TTC549 (cell line): ENCODE results near the gene SEC61G.

Source experiments
- FAIRE-seq: peaks from 2 replicates; lab custom pipeline; 2012; peaks lifted over from hg19 to GRCh38; lab: Jason Lieb, UNC

The SEC61G gene

GRCh38 chr7:54764861-54765260 lies 5.8 kb upstream of the SEC61G start:
- no peak for FAIRE-seq

GRCh38 chr7:54757711-54758110 lies 1.3 kb downstream of the SEC61G start:
- no peak for FAIRE-seq

DNA sequence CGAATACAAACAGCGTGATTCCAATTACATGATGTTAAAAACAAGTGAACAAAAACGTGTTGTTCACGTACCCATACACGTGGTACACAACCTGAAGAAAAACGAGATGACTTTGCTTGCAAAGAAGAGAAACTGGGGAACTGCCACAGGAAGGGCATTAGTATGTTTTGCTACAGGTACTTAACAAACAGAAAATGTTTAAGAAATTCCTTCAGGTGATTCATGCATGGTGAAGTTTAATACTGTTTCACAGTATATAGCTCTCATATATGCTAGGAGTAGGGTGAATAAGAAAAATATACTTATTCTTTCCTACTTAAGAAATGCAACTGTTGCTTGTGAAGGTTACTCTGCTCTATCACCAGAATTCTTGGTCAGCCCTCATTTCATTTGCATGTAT lies 9.8 kb downstream of the SEC61G start:
- no peak for FAIRE-seq

DNA sequence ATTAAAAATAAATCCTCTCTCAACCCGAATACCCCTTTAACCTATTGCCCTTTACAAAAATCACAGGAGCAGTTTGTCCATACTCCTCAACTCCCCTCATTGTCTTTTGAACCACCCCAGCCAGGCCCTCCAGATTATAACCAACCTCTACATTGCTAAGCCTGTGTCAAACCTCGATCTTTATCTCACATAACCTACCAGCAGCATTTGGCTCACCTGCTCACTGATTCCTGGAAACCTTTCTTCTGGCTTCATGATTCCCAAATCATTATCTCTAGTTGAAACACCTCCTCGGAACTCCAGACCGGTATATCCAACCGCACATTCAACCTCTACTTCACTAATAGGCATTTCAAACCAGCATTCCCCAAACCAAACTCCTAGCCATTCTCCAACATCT lies 11.8 kb downstream of the SEC61G start:
- FAIRE-seq: no peak

- no peak for FAIRE-seq
These were observed 15.4 kb downstream of the SEC61G start for GRCh38 chr7:54743580-54743979.

DNA sequence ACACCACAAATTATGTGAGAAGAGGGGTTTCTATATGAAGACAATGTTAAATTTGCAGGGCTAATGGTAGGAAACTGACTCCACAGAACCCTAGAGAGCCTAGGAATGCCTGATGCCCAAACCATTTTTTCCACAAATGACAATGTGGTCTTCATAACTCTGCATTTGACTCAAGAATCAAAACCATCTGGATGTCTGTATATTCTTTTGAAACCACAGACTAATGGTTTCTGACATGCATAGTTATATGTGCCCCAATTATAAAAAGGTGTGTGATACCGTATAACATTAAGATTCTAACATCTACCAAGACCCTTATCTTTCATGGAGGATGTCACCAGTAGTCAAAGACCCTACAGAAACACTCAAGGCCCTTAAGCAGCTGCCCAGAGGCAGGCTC lies 20.3 kb downstream of the SEC61G start:
- no peak for FAIRE-seq

DNA sequence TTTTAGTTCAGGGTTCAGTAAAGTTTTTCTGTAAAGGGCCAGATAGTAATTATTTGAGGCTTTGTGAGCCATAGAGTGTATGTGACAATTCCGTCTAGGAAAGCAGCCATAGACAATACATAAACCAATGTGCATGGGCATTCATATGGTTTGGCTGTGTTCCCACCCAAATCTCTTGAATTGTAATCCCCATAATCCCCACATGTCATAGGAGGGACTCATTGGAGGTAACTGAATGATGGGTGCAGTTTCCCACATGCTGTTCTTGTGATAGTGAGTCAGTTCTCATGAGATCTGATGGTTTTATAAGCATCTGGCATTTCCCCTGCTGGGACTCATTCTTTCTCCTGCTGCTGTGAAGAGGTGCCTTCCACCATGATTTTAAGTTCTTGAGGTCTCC lies 29.9 kb downstream of the SEC61G start:
- FAIRE-seq: no peak

- no peak for FAIRE-seq
These were observed 30.6 kb downstream of the SEC61G start for GRCh38 chr7:54728411-54728810.

DNA sequence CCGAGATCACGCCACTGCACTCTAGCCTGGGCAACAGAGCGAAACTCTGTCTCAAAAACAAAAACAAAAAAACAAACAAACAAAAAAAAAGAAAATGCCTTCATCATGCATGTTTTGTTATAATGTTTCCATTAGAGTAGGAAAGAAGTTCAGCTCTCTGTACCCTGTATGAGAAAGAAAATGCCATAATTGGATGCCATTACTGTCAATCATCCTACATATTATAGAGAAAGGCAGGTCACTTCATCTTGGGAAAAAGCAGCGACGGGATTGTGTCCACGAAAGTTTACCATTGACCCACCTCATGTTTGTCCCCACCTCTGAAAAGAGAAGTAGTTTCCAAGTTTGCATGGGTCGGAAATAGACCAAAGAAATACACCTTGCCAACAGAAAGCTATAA lies 33.8 kb downstream of the SEC61G start:
- FAIRE-seq: no peak

DNA sequence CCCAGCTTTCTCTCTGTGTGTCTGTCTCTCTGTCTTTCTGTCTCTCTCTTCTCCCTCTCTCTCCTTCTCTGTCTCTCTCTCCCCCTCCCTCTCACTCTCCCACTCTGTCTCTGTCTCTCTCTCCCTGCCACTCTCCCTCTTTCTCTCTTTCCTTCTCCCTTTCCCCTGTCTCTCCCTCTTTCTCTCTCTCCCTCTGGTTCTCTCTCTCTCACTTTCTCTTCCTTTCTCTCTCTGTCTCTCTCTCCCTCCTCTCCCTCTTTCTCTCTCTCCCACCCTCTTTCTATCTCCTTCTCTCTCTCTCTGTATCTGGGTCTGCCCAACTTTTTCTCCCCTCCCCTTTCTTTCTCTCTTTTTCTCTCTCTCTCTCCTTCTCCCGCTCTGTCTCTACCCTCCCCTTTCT lies 36.5 kb downstream of the SEC61G start:
- no peak for FAIRE-seq

- no peak for FAIRE-seq
These were observed 37.0 kb downstream of the SEC61G start for GRCh38 chr7:54722026-54722425.

DNA sequence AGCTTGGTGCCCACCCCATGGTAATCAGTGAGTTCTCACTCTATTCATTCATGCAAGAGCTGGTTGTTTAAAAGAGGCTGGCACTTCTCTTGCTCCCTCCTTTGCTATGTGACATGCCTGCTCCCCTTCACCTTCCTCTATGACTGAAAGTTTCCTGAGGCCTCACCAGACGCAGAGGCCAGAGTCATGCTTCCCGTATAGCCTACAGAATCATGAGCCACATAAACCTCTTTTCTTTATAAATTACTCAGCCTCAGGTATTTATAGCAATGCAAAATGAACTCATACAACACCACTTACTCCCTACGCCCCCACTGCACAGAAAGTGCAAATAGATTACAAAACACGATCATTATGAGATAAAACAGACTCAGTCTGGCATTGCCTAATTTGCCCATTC lies 39.0 kb downstream of the SEC61G start:
- FAIRE-seq: no peak

- FAIRE-seq: no peak
These were observed 39.6 kb downstream of the SEC61G start for GRCh38 chr7:54719425-54719824.

DNA sequence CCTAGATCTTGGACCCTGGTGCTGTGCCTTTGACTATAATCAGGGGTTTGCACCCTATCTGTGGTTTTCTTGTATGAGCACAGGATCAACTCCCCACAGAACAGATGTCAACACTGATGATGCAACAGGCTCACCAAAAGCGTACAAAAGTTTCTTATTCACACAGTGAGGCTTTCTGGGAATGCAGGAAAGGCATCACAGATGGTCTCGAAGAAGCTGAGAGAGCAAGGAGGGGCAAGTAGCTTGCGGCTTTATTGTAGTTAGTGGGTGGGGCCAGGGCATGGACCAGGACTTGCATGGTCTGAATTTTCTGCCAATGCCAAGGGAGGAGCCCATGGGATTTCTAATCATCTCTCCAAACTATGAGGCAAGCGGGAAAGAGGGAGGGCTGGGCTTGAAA lies 46.2 kb downstream of the SEC61G start:
- no peak for FAIRE-seq

DNA sequence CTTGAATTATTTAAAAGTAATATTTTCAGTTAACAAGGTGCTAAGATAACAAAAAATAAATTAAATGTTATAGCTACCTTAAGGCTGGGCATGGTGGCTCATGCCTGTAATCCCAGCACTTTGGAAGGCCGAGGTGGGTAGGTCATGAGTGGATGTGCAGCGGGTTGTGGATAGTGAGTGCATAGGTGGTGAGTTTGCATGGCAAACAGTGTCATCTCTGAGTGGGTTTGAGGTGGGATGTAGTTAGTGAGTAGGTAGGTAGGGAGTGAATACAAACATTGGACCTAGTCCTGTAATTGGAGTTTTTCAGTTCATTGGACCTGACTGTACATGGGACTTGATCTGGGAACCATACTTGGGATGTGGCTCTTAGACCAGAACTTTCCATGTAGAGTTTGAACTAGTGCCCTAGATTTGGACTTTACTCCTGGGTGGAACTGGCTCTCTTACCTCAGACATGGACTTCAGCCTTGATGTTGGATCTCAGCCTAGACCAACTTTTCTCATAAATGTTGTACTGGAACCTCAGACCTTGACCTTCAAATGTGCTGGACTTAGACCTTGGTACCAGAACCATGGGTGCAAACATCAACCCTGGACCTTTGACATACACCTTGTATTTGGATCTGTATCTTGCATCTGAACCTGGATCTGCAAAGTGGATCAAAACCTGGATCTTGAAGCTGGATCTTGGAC lies 47.0 kb downstream of the SEC61G start:
- FAIRE-seq: no peak

GRCh38 chr7:54709283-54709682 lies 49.7 kb downstream of the SEC61G start:
- no peak for FAIRE-seq

DNA sequence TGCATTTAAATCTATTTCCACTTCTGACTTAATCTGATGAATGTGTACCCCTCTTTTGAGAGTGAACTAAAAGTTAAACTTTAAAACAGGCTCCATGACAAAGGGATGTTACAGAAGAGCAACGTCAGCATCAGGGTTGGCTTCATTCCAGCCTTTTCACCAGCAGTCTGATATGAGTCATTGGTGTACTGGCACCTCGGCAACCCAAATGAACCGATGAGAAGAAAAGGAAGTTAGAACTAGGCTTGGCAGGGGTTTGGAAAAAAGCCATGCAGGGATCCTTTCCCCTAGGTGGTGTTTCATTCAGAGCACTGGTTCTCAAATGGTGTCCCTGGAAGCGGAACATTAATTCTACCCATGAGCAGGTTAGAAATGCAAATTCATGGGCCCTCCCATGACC lies 53.6 kb downstream of the SEC61G start:
- FAIRE-seq: no peak

DNA sequence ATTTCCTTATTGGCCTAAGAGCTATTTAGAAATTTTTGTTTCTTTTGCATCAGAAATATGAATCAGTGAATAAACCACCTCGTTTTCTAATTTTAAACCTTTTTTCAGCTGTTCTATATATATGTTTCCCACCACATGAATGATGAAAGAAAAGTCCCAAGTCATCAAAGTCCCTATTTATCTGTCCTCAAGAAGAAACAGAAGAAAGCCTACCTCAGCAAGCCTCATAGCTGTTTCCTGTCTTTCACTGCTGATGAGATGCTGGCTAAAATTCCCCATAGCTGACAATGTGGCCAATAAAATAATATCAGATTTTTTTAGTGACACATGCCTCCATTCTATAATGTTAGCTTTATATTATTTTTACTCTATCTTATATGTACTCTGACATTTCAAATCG lies 54.2 kb downstream of the SEC61G start:
- no peak for FAIRE-seq
